ENCODE measurements around the gene STX8.
A peak's percentile ranks its signal among the peaks of the same experiment; 100 is the strongest.

STX8 gene

GRCh38 chr17:9238340-9239245, 337.0 kb downstream of the STX8 start:
- no peak for DNase-seq (ENCODE audit: low read depth)

- no peak for DNase-seq (ENCODE audit: low read depth)
These were observed 337.8 kb downstream of the STX8 start for GRCh38 chr17:9237661-9238301.

GRCh38 chr17:9237053-9237410, 338.6 kb downstream of the STX8 start:
- DNase-seq (ENCODE audit: low read depth) = no peak

GRCh38 chr17:9236286-9237052, 339.2 kb downstream of the STX8 start:
- DNase-seq (ENCODE audit: low read depth) = no peak

- DNase-seq (ENCODE audit: low read depth) = no peak
These were observed 340.3 kb downstream of the STX8 start for GRCh38 chr17:9235346-9235745.

GRCh38 chr17:9234389-9234945, 341.2 kb downstream of the STX8 start:
- no peak for DNase-seq (ENCODE audit: low read depth)

- DNase-seq (ENCODE audit: low read depth) = no peak
These were observed 341.9 kb downstream of the STX8 start for GRCh38 chr17:9233761-9234160.

GRCh38 chr17:9233271-9233599, 342.4 kb downstream of the STX8 start:
- DNase-seq (ENCODE audit: low read depth) = no peak

- no peak for DNase-seq (ENCODE audit: low read depth)
These were observed 342.9 kb downstream of the STX8 start for GRCh38 chr17:9232591-9233270.

GRCh38 chr17:9232155-9232475, 343.5 kb downstream of the STX8 start:
- DNase-seq (ENCODE audit: low read depth) = no peak

- no peak for DNase-seq (ENCODE audit: low read depth)
These were observed 344.0 kb downstream of the STX8 start for GRCh38 chr17:9231449-9232154.

- no peak for DNase-seq (ENCODE audit: low read depth)
These were observed 344.8 kb downstream of the STX8 start for GRCh38 chr17:9230861-9231260.

- DNase-seq (ENCODE audit: low read depth) = peak; percentile 36
These were observed 345.3 kb downstream of the STX8 start for GRCh38 chr17:9230346-9230745.

GRCh38 chr17:9229826-9230201, 345.8 kb downstream of the STX8 start:
- no peak for DNase-seq (ENCODE audit: low read depth)

- DNase-seq (ENCODE audit: low read depth) = no peak
These were observed 346.3 kb downstream of the STX8 start for GRCh38 chr17:9229160-9229825.

GRCh38 chr17:9228408-9229159, 347.0 kb downstream of the STX8 start:
- DNase-seq (ENCODE audit: low read depth) = peak; percentile 36

- no peak for DNase-seq (ENCODE audit: low read depth)
These were observed 347.7 kb downstream of the STX8 start for GRCh38 chr17:9227819-9228407.

GRCh38 chr17:9226794-9227135, 348.9 kb downstream of the STX8 start:
- DNase-seq (ENCODE audit: low read depth) = no peak

- DNase-seq (ENCODE audit: low read depth) = no peak
These were observed 349.4 kb downstream of the STX8 start for GRCh38 chr17:9226130-9226793.

Data from ELR (cell line).